NCI-H2196 treated with DMSO at 0.1 percent for 48 hours (cell line): ENCODE data around the gene PET100.

Experiments
- DNase-seq: peaks from one replicate; lab custom pipeline; 2025; ENCODE audit not compliant: unreplicated experiment; lab: John Stamatoyannopoulos, UW

PET100 gene

GRCh38 chr19:7677669-7678311 lies 48.2 kb downstream of the PET100 start:
- no peak for DNase-seq

DNA sequence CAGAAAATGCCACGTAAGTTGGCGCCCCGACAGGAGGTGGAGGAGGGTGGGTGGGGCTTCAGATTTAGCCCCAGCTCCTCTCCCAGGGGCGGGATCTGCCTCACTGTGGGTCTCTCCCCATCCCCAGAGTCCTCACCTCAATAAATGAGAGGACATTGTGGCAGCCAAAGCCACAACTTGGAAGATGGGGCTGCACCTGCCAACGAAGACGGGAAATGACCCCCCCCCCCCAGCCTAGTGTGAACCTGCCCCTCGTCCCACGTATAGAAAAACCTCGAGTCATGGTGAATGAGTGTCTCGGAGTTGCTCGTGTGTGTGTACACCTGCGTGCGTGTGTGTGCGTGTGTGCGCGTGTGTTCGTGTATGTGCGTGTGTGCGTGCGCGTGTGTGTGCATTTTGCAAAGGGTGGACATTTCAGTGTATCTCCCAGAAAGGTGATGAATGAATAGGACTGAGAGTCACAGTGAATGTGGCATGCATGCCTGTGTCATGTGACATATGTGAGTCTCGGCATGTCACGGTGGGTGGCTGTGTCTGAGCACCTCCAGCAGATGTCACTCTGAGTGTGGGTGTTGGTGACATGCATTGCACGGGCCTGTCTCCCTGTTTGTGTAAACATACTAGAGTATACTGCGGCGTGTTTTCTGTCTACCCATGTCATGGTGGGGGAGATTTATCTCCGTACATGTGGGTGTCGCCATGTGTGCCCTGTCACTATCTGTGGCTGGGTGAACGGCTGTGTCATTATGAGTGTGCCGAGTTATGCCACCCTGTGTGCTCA lies 49.6 kb downstream of the PET100 start:
- DNase-seq: no peak

GRCh38 chr19:7679771-7680605 lies 50.4 kb downstream of the PET100 start:
- no peak for DNase-seq

- peak; percentile 44 for DNase-seq
These were observed 51.2 kb downstream of the PET100 start, which contains the start of gene TRAPPC5 for GRCh38 chr19:7680606-7681339. Gene TRAPPC5 (plus strand): TSS chr19:7680833. CDS start chr19:7682254, 1,421 bp downstream.
